ENCODE data around the gene DDX39A. TPM values are rescaled to one million over a fixed set of nuclear protein-coding genes. Genes with fewer than 3 reads are reported as not detected.

Gene DDX39A
- total RNA-seq, 2 experiments from 2014 or later, result 296 to 299 TPM

DNA sequence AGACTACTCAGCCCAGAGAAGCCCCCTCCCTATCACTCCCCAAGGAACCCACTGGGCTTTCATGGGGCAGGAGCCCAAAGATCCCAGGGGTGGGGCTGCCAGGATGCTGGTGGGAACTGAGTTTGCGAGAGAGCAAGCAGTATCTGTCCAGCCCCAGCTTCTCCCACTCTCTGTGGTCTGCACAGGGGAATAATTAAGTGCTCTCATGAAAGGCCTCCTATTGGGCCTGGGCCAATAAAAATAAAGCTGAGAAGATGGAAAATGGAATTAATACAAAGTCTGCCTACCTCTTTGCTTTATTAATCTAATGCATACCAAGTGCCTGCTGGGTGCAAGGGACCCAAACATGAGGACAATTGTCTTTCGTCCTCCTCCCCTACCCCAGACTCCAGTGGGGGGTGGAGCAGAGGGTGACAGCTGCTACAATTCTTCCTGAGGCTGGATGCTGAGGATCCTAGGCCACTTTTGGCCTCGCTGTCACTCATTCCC is 5.4 kb downstream of the DDX39A start:
- intact Hi-C loops (cut with DNase I, micrococcal nuclease), result no loop called here
- Histone ChIP-seq H3K9me3 (ENCODE audit: control insufficient read depth in 1 of 2, insufficient read depth in 1 of 2, low read length in 2 of 2) (no peaks in the 10 kb centered on the region), H3K4me1 (ENCODE audit: insufficient read depth, low read length) (peaks cover 99% of the 10 kb centered on the region), H3K36me3 (ENCODE audit: insufficient read depth, low read length) (peaks cover 73% of the 10 kb centered on the region), H3K27me3 (ENCODE audit: control insufficient read depth in 1 of 2, insufficient read depth in 2 of 2, low read length in 2 of 2) (no peaks in the 10 kb centered on the region), H3K4me3 (ENCODE audit: low read length) (no peak overlapping the region), H3K27ac (ENCODE audit: low read depth in 1 of 2, low read length in 2 of 2) (no peak overlapping the region)
- DNase-seq, result peak in 1 of 14 experiments; percentile 47
- peaks cover 68% of the 10 kb centered on the region for H3K4me1 Mint-ChIP-seq (ENCODE audit: low read depth)
- no peak for ATAC-seq (ENCODE audit: poor library complexity)
- peak overlapping the region; percentile 67 for H3K4me3 Mint-ChIP-seq
- POLR2A ChIA-PET, result interaction anchor here (1.2 to 1.4 kb wide), 4 partner anchors 11 to 277 kb away, joined by 4 read pairs; partner anchors contain the start of genes ADGRE5 and ASF1B
- TF ChIP-seq, protein P1, sequence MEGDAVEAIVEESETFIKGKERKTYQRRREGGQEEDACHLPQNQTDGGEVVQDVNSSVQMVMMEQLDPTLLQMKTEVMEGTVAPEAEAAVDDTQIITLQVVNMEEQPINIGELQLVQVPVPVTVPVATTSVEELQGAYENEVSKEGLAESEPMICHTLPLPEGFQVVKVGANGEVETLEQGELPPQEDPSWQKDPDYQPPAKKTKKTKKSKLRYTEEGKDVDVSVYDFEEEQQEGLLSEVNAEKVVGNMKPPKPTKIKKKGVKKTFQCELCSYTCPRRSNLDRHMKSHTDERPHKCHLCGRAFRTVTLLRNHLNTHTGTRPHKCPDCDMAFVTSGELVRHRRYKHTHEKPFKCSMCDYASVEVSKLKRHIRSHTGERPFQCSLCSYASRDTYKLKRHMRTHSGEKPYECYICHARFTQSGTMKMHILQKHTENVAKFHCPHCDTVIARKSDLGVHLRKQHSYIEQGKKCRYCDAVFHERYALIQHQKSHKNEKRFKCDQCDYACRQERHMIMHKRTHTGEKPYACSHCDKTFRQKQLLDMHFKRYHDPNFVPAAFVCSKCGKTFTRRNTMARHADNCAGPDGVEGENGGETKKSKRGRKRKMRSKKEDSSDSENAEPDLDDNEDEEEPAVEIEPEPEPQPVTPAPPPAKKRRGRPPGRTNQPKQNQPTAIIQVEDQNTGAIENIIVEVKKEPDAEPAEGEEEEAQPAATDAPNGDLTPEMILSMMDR (IDR thresholded peaks at IDR 0.05), result no peak
- H3K27ac Mint-ChIP-seq, result peak overlapping the region; percentile 92
- peaks cover 82% of the 10 kb centered on the region for H3K36me3 Mint-ChIP-seq (ENCODE audit: low read depth)
- no peaks in the 10 kb centered on the region for H3K27me3 Mint-ChIP-seq
- no peaks in the 10 kb centered on the region for H3K9me3 Mint-ChIP-seq
- CTCF ChIA-PET, result interaction anchor here (0.7 to 4.3 kb wide), 5 partner anchors 8 to 277 kb away, joined by 3 to 21 read pairs (median 6); partner anchors contain the start of gene ASF1B

DNA sequence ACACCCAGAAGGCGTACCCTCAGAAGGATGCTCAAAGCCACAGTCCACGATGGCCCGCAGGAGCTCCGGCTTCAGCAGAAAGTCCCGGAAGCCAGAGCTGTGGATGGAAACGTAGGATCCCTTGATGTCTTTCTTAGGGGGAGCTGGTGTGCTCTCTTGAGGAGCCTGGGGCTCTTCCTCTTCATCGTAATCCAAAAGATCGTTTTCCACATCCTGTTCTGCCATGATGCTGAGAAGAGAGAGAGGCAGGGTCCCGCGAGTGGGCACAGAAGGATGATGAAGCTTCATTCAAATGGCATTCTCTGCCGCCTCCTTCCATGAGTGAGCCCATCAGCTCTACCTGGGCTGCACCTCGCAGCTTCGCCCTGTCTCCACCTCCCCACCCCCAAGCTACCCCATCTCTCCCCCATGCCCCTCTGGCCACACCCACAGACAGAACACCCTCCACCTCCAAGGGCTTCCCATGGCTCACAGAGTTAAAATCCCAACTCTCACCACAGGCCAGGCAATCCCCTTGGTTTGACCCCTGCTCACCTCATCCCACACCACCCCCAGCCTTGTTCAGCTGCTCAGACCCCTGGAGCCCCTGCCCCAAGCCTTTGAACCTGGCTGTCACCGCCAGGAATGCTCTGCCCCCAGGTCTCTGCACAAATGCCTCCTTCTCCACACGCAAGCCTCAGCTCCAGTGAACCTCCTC is 6.0 kb downstream of the DDX39A start:
- Histone ChIP-seq H3K4me1 (ENCODE audit: insufficient read depth, low read length) (peaks cover 99% of the 10 kb centered on the region), H3K36me3 (ENCODE audit: insufficient read depth, low read length) (peaks cover 79% of the 10 kb centered on the region), H3K27me3 (ENCODE audit: control insufficient read depth in 1 of 2, insufficient read depth in 2 of 2, low read length in 2 of 2) (no peaks in the 10 kb centered on the region), H3K9me3 (ENCODE audit: control insufficient read depth in 1 of 2, insufficient read depth in 1 of 2, low read length in 2 of 2) (no peaks in the 10 kb centered on the region), H3K4me3 (ENCODE audit: low read length) (no peak overlapping the region), H3K27ac (ENCODE audit: low read depth in 1 of 2, low read length in 2 of 2) (no peak overlapping the region)
- Mint-ChIP-seq H3K4me1 (ENCODE audit: low read depth) (peaks cover 71% of the 10 kb centered on the region), H3K4me3 (peak overlapping the region; percentile 67), H3K27me3 (no peaks in the 10 kb centered on the region), H3K9me3 (no peaks in the 10 kb centered on the region), H3K27ac (peak overlapping the region; percentile 92), H3K36me3 (ENCODE audit: low read depth) (peaks cover 86% of the 10 kb centered on the region)
- ChIA-PET CTCF (interaction anchor here (0.7 to 4.3 kb wide), 4 partner anchors 7 to 74 kb away, joined by 3 to 21 read pairs (median 4); no protein-coding TSS in a partner anchor), POLR2A (interaction anchor here (1.2 to 1.4 kb wide), 4 partner anchors 11 to 276 kb away, joined by 4 read pairs; partner anchors contain the start of genes ADGRE5 and ASF1B)
- intact Hi-C loops (cut with DNase I, micrococcal nuclease), result no loop called here
- peak in 2 of 14 experiments; percentile 22 to 59 for DNase-seq
- ATAC-seq (ENCODE audit: poor library complexity), result no peak
- TF ChIP-seq, protein P1 (IDR thresholded peaks at IDR 0.05), result no peak

DNA sequence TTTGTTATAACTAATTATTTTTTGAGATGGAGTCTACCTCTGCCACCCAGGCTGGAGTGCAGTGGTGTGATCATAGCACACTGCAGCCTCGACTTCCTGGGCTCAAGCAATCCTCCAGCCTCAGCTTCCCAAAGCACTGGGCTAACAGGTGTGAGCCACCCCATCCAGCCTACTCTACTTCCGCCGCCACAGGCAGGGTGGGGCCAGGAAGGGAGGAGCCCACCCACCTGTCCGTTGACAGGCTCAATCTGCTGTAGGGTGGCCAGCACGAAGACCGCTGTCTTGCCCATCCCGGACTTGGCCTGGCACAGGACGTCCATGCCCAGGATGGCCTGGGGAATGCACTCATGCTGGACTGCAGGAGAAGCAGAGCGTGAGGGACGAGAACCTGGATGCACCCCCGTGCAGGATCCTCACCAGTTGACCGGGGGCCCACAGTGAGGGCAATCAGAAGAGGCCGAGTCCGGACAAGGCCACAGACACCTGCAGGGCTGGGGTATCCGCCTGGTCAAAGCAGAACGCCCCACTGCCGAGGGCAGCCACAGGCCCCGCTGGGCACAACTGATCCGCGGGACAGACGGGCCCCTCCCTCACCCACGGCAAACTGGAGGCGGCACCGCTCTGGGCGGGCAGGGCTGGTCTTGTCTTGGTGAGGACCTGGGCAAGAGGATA is 6.7 kb downstream of the DDX39A start:
- peaks cover 66% of the 10 kb centered on the region for H3K4me1 Mint-ChIP-seq (ENCODE audit: low read depth)
- H3K36me3 Mint-ChIP-seq (ENCODE audit: low read depth), result peaks cover 87% of the 10 kb centered on the region
- CTCF ChIA-PET, result interaction anchor here (11.4 kb wide), 1 partner anchor 48 kb away, joined by 93 read pairs; no protein-coding TSS in a partner anchor
- TF ChIP-seq, protein P1 (IDR thresholded peaks at IDR 0.05), result no peak
- Histone ChIP-seq H3K4me1 (ENCODE audit: insufficient read depth, low read length) (peaks cover 100% of the 10 kb centered on the region), H3K4me3 (ENCODE audit: low read length) (no peak overlapping the region), H3K27me3 (ENCODE audit: control insufficient read depth in 1 of 2, insufficient read depth in 2 of 2, low read length in 2 of 2) (no peaks in the 10 kb centered on the region), H3K9me3 (ENCODE audit: control insufficient read depth in 1 of 2, insufficient read depth in 1 of 2, low read length in 2 of 2) (no peaks in the 10 kb centered on the region), H3K27ac (ENCODE audit: low read depth in 1 of 2, low read length in 2 of 2) (peak overlapping the region in 1 of 2 donors; percentile 3), H3K36me3 (ENCODE audit: insufficient read depth, low read length) (peaks cover 86% of the 10 kb centered on the region)
- ATAC-seq (ENCODE audit: poor library complexity), result no peak
- H3K9me3 Mint-ChIP-seq, result no peaks in the 10 kb centered on the region
- no peak overlapping the region for H3K4me3 Mint-ChIP-seq
- DNase-seq, result peak in 2 of 14 experiments; percentile 25 to 32
- POLR2A ChIA-PET, result interaction anchor here (1.4 kb wide), 1 partner anchor 276 kb away, joined by 4 read pairs; the partner anchor contains the start of gene ASF1B
- intact Hi-C loops (cut with DNase I, micrococcal nuclease), result no loop called here
- peak overlapping the region; percentile 92 for H3K27ac Mint-ChIP-seq
- no peaks in the 10 kb centered on the region for H3K27me3 Mint-ChIP-seq
